Coronary artery (tissue), 2 donors: ENCODE data around the gene SLC26A8.

Experiments used
- DNase-seq: peaks from one replicate; pipeline ENCODE4 v3.0.0-alpha.2; 2017; ENCODE audit warnings: low spot score
- H3K27ac ChIP-seq, 2 donors: fragments of 200-600 bp; sonication (generic); one replicate each; pipeline ENCODE4 v1.5.1; 2016 to 2019
- H3K4me3 ChIP-seq: fragments of 200-600 bp; sonication (generic); 2 replicates; pipeline ENCODE4 v1.5.1; 2016; ENCODE audit warnings: mild to moderate bottlenecking, moderate library complexity
- TF ChIP-seq, protein P1 (sequence below): fragments of 200-600 bp; sonication (generic); IDR thresholded peaks from one replicate; pipeline ENCODE4 v1.5.1; 2019; ENCODE audit warnings: antibody characterized with exemption

The SLC26A8 gene

DNA sequence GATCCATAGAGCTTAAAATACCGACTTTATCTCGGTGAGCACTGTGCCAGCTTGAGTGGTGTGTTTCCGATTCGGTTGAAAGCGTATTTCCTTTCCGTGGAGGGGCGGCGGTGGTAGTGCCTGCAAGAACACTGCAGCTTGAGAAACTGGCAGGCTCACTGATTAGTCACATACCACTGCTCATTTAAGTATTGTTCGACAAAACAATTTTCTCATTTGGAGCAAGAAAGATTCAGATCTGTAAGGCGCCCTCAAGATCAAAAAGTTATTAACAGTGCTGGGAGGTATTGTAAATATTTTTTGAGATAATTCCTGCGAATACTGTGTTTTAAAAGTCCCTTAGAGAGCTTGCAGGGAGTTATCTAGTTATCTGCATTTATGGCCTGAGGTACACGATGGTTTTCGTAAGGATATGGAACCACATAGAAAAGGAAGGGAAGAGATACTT lies 4.5 kb upstream of the SLC26A8 start:
- peak overlapping the region; percentile 95 for H3K4me3 ChIP-seq
- peak overlapping the region; percentile 89 to 91 for H3K27ac ChIP-seq
- DNase-seq, result peak; percentile 83
- TF ChIP-seq, protein P1, sequence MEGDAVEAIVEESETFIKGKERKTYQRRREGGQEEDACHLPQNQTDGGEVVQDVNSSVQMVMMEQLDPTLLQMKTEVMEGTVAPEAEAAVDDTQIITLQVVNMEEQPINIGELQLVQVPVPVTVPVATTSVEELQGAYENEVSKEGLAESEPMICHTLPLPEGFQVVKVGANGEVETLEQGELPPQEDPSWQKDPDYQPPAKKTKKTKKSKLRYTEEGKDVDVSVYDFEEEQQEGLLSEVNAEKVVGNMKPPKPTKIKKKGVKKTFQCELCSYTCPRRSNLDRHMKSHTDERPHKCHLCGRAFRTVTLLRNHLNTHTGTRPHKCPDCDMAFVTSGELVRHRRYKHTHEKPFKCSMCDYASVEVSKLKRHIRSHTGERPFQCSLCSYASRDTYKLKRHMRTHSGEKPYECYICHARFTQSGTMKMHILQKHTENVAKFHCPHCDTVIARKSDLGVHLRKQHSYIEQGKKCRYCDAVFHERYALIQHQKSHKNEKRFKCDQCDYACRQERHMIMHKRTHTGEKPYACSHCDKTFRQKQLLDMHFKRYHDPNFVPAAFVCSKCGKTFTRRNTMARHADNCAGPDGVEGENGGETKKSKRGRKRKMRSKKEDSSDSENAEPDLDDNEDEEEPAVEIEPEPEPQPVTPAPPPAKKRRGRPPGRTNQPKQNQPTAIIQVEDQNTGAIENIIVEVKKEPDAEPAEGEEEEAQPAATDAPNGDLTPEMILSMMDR, result no peak

DNA sequence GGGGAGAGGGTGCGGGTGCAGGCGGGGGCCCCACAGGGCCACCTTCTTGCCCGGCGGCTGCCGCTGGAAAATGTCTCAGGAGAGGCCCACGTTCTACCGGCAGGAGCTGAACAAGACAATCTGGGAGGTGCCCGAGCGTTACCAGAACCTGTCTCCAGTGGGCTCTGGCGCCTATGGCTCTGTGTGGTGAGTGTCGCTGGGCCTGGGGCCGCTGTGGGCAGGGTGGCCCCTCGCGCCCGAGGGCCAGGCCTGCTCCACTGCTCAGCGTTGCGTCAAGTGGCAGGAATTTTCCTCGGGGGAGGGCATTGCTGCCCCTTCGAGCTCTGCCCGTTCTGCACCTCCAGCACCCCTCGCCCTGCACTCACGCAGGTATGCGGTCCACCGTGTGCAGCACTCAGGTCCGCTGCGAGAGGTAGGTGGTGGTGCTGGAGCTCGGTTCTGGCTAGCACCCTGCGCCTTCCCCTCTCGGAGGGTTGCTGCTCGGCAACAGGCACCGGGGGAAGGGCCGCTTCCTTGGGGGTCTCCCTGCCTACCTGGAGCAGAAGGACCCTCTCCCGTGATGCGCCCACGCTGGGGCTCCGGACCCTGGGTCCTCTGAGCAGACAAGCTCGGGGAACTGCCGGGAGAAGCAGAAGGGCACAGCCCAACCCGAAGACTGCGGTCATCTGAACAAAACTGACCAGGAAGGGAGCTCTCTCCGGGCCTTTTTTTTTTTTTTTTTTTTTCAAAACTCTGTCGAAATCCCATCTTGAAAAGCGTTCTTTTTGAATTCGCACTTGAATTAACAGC lies 3.8 kb upstream of the SLC26A8 start:
- peak overlapping the region; percentile 95 for H3K4me3 ChIP-seq
- H3K27ac ChIP-seq, result peak overlapping the region; percentile 89 to 91
- TF ChIP-seq, protein P1, result no peak
- DNase-seq, result peak; percentile 80

DNA sequence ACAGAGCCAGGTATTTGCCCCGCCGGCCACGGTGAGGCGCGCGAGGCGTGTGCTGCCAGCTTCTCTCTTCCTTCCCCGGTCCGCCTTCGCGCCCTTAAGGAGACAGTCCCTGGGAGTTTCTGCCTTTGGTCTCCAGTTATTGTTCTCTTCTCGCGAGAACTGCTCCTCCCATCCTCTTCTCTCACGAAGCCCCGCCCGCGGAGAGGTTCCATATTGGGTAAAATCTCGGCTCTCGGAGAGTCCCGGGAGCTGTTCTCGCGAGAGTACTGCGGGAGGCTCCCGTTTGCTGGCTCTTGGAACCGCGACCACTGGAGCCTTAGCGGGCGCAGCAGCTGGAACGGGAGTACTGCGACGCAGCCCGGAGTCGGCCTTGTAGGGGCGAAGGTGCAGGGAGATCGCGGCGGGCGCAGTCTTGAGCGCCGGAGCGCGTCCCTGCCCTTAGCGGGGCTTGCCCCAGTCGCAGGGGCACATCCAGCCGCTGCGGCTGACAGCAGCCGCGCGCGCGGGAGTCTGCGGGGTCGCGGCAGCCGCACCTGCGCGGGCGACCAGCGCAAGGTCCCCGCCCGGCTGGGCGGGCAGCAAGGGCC lies 3.2 kb upstream of the SLC26A8 start, which contains the start of gene MAPK14:
MAPK14 (plus strand) TSS at position 308 of the 587 bp plus-strand sequence. CDS start 350 bp downstream, outside the sequence.
- peak; percentile 99 for DNase-seq
- H3K27ac ChIP-seq, result peak within 1 kb of the TSS; percentile 89 to 91
- peak within 1 kb of the TSS; percentile 95 for H3K4me3 ChIP-seq
- TF ChIP-seq, protein P1, result peak; percentile 79

DNA sequence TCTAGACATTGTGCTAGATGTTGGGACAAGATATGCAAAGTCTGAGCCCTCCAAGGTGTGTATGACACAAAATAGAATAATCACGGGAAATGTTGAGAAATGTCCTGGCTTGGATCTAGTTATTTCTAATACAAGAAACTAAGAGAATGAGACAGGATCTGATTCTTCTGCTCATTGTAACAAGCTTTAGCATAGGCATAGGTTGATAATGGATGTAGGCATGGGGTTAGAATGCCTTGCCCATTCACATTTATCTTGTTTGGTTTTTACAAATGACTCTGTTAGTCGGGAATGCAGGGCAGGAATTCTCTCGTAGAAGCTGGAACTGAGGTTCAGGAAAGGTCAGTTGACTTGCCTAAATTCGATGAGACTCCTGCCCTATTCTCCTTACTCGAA lies 1.5 kb upstream of the SLC26A8 start:
- Histone ChIP-seq H3K27ac (no peak overlapping the region), H3K4me3 (no peak overlapping the region)
- no peak for DNase-seq
- TF ChIP-seq, protein P1, result no peak

DNA sequence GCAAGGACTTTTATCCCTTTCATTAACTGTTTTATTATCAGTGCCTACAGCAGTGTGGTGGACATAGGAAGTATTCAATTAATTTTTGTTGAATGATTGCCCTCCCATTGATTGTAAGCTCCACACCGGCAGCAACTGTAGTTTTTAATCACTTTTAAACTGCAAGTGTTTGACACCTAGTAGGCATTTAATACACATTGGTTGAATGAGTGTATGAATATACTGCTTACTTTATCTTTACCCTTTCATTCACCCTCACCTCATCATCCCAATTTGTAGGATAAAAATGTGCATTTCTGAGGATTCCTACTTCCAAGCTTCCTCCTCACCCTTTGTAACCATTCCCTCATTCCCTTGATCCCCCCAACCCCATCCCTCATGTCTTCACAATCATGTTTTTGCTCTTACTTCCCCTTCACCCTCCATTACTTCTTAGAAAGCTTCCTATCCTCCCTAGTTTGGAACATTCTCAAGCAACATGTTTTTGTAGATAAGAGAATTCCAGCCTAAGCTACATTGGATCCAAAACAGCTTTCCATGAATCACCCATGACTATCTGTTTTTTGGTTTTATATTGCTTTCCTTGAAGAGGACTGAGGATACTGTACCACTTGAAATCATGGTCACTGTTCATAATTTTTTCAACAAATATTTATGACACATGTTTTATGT lies 955 bp upstream of the SLC26A8 start:
- Histone ChIP-seq H3K27ac (no peak overlapping the region), H3K4me3 (no peak overlapping the region)
- TF ChIP-seq, protein P1, result no peak
- no peak for DNase-seq

DNA sequence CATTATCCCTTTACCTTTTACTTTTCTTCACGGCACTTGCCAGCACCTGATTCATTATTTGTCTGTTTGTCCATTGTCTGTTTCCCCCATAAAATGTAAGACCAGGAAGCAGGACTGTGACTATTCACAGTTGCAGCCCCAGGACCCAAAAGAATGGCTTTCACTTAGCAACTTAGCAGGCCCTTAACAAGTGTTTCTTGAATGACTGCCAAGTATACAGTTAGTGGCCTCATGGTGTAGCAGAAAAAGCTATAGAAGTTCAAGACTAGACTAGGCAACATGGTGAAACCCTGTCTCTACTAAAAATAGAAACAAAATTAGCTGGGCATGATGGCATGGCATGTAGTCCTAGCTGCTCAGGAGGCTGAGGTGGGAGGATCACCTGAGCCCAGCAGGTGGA lies 4.3 kb downstream of the SLC26A8 start:
- Histone ChIP-seq H3K27ac (no peak overlapping the region), H3K4me3 (no peak overlapping the region)
- TF ChIP-seq, protein P1, result no peak
- no peak for DNase-seq
